ENCODE measurements around the gene FCER2.

Gene FCER2

DNA sequence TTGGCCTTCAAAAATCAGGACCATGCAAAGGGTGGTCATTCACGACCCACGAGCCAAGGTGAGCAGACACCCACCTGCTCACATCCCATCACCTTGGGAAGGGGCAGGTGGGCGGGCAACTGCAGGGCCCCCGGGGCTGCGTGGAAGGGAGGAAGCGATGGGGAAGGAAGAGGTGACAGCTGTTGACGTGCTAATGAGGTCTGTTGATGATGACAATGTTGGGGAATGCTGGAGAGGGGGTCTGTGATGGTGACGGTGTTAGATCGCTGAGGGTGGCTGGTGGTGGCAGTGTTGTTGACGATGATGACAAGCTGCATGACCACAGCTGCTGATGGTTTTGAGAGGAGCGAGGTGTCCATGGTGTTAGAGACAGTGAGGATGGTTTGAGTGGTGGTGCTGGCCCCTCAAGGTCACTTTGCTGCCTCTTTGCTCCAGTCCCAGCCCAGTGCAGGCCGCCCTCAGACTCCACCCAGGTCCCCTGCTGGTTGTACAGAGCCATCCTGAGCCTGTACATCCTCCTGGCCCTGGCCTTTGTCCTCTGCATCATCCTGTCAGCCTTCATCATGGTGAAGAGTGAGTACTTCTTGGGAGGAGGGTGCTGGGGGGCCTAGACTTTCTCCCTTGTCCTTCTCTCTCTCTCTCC, 24.1 kb downstream of the FCER2 start:
- no peak for DNase-seq (ENCODE audit: low read depth in 2 of 2)

DNA sequence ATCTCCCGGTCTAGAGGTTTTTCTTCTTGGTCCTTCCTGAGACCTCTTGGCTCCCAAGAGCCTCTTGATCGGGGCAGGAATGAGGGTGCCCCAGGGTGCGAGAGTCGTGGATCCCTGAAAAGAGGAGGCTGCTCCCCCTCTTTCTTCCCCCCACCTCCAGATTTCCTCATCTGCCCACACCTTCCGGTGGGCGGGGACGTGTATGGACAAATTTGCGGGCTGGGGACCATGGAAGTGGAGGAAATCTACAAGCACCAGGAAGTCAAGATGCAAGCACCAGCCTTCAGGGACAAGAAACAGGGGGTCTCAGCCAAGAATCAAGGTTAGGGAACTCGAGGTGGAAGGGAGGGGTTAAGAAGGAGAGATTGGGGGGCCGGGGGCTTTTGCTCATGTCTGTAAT, 25.1 kb downstream of the FCER2 start, which contains the start of gene MCEMP1:
Gene MCEMP1 (plus strand): TSS at position 237 of the 400 bp plus-strand sequence. CDS start 31 bp downstream, at position 268.
- no peak for DNase-seq (ENCODE audit: low read depth in 2 of 2)

DNA sequence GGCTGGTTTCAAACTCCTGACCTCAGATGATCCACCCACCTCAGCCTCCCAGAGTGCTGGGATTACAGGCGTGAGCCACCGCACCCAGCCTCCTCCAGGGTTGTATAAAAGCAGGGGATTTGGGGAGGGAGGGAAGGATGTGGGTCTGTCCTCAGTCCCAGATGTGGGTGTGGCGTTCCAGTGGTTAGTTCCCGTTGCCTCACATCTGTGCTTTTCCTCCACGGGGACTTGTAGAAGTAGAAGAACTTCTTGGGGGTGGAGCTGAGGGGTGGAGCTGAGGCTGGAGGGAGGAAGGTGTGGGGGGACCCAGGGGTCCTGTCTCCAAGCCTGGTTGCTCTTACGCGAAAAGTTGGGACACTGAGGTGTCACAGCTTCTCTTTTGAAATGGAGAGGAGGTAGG, 25.6 kb downstream of the FCER2 start:
- DNase-seq (ENCODE audit: low read depth in 2 of 2): no peak

DNA sequence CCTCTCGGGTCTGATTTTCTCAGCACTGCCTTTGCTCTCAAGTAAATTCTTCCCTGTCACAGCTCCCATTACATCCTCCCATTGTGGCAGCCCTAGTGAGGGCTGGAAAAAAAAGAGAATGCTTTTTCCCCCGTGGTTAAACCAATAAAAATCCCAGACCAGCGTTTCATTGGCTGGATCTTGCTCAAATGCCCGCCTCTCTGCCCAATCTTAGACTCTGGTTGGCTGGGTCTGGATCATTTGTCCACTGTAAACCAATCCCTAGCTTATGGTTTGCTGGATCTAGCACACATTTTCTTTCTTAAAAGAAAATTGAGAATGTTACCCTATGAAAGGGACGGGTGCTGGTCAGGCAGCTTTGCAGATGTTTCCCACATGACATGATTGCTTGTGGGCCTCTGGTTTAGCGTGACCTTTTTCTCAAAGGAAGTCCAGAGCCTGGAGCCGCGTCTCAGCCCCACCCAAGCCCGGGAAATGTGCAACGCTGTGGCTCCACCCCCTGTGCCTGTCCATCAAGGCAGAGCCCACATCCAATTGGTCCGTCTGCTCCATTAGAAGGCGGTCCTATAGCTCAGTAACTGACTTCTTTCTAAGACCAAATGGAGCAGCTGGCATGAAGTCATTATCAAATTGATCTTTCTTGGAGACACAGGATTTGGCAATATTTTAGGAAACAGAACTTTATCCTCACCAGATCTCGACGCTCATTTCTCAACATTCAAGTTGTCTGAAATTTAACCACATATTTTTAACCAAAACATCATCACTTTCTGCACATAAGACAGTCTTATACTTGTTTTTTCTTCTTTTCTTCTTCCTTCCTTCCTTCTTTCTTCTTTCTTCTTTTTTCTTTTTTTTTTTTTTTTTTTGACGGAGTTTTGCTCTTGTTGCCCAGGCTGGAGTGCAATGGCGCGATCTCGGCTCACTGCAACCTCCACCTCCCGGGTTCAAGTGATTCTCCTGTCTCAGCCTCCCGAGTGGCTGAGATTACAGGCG, 27.6 kb downstream of the FCER2 start:
- no peak for DNase-seq (ENCODE audit: low read depth in 2 of 2)

DNA sequence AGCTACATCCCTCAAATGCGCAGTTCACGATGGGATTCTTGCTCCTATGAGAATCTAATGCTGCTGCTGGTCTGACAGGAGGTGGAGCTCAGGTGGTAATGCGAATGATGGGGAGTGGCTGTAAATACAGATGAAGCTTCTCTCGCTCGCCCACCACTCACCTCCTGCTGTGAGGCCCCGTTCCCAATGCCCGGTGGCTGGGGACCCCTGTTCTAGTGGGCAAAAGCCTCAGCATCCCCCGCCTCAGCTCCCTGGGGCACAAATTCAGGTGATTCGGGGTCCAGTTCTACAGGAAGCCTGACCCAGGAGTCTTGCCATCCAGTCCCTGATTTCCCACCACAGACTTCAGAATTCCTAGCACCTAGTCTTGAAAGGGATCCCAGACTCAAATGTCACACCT, 29.4 kb downstream of the FCER2 start:
- DNase-seq (ENCODE audit: low read depth in 2 of 2): no peak

DNA sequence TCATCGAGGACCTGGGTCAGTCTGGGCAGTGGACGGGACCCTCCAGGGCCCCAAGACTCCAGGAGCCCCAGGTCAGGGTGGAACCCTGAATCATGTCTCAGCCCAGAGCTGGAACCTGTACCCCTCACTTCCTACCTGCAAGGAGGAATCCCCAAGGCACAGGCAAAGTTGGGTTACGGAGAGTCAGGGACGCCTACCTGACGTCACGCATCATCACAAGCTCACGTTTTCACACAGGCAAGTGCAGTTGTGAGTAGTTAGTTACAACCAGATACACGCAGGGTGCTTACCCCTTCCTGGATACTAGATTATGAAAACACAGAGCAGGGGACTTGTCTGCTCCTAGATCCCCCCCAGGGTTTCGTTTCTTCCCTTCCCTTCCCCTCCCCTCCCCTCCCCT, 31.1 kb downstream of the FCER2 start:
- no peak for DNase-seq (ENCODE audit: low read depth in 2 of 2)

DNA sequence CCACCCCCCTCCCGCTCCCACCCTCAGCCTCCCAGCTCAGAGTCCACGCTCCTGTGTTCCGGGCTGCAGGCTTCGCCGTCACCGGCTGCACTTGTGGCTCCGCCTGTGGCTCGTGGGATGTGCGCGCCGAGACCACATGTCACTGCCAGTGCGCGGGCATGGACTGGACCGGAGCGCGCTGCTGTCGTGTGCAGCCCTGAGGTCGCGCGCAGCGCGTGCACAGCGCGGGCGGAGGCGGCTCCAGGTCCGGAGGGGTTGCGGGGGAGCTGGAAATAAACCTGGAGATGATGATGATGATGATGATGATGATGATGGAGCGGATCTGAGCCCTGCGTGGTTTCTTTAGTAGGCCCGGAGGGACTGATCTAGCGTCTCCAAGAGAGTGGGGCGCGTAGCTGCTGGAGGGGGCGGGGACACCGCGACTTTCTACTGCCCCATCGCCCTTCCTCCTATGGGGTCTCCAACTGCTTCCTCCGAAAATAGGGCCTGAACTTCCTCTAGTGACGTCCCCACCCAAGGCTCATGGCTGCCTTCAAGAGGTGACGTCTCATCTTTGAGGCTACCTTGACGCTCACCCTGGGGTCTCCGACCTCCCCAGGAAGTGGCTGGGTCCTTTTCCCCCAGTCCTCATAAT, 31.7 kb downstream of the FCER2 start:
- DNase-seq (ENCODE audit: low read depth in 2 of 2): no peak

DNA sequence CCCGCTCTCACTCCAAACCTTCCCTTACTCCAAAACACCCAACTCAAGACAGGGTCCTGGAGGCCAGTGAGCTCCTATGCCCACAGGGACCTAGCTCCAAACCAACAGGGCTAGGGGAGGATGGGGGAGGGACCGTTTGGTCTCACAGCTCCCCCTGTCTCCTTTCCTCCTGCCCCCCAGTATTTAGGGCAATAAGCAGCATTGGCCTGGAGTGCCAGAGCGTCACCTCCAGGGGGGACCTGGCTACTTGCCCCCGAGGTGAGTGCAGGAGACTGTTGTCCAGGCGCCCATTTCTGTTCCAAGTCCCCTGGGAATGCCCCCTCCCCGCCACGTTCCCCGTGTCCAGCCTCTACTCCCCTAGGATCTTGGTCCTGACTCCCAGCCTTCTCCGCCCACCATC, 32.3 kb downstream of the FCER2 start:
- DNase-seq (ENCODE audit: low read depth in 2 of 2): no peak

DNA sequence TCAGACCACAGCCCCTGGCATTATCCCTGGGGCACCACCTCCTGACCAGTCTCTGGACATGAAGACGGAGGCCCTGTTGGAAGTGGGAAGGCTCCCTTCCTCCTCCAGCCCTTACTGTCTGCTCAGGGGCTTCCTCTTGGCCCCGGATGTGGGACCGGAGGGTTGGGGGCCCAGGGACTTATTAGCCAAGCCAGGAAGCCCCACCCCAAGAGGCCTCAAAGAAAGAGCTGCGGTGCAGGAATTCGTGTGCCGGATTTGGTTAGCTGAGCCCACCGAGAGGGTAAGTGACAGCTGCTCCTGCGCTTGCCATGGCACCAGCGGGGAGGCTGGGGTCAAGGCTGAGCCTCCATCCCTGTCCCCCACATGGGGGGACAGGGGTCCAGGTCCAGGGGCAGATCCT, 33.1 kb downstream of the FCER2 start, which contains the start of gene RETN:
Gene RETN (plus strand): TSS at position 208 of the 400 bp plus-strand sequence. CDS start 278 bp downstream, outside the sequence.
- no peak for DNase-seq (ENCODE audit: low read depth in 2 of 2)

DNA sequence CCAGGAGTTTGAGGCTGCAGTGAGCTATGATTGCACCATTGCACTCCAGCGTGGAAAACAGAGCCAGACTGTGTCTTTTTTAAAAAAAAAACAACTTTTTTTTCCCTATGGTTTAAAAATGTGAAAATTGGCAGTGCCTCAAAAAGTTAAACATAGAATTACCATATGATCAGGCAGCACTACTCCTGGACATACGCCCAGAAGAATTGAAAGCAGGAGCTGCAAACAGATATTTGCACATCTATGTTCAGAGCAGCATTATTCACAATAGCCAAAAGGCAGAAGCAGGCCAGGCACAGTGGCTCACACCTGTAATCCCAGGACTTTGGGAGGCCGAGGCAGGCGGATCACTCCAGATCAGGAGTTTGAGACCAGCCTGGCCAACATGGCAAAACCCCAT, 36.9 kb downstream of the FCER2 start:
- peak; percentile 55 to 57 for DNase-seq (ENCODE audit: low read depth in 2 of 2)

DNA sequence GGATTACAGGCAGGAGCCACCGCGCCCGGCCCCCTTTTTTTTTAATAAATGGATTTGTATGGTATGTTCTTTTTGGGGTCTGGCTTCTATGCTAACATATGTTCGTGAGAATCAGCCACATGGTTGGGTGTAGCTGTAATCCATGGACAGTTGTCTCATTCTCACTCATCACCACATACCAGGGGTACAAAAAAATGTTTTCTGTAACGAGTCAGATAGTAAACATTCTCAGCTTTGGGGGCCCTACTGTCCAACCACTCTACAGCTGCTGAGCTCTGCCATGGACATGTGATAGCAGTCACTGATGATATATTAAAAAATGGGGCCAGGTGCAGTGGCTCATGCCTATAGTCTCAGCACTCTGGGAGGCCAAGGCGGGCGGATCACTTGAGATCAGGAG, 38.2 kb downstream of the FCER2 start:
- no peak for DNase-seq (ENCODE audit: low read depth in 2 of 2)

DNA sequence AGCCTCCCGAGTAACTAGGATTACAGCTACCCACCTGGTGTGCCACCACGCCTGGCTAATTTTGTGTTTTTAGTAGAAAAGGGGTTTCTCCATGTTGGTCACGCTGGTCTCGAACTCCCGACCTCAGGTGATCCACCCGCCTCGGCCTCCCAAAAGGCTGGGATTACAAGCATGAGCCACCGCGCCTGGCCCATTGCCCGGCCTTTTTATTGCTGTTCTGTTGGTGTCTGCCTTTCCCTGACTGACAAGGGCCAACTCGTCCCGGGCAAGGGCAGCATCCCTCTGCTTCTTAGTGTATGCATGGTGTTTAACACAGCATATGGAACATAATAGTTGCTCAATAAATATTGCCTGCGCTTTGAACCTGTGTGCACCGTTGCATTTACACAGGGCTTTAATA, 39.3 kb downstream of the FCER2 start:
- DNase-seq (ENCODE audit: low read depth in 2 of 2): no peak

DNA sequence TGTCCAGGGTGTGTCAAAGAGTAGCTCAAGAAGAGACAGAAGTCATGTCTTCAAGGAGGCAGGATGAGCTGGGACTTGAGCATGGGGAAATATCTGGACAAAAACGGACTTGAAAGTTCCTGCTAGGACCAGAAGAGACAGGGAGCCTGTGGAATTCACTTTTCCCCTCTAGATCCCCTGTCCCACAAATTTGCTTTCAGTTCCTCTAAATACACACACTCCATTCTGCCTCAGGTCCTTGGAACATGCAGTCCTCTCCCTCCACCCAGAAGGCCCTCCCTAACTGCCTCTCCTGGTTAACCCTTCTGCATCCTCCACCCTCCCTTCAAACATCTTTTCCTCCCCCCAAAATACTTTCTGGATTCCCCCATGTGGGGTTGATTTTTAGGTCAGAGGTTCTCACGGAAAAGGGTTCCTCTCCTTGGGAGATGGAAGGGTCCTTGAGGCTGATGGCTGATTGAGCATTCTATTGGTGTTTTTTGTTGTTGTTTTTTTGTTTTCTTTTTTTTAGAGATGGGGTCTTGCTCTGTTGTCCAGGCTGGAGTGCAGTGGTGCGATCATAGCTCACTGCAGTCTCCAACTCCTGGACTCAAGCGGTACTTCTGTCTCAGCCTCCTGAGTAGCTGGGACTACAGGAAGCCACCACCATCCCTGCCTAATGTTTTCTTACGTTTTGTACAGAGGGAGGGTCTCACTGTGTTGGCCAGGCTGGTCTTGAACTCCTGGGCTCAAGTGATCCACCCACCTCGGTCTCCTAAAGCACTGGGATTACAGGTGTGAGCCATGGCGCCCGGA, 40.0 kb downstream of the FCER2 start:
- DNase-seq (ENCODE audit: low read depth in 2 of 2): no peak

DNA sequence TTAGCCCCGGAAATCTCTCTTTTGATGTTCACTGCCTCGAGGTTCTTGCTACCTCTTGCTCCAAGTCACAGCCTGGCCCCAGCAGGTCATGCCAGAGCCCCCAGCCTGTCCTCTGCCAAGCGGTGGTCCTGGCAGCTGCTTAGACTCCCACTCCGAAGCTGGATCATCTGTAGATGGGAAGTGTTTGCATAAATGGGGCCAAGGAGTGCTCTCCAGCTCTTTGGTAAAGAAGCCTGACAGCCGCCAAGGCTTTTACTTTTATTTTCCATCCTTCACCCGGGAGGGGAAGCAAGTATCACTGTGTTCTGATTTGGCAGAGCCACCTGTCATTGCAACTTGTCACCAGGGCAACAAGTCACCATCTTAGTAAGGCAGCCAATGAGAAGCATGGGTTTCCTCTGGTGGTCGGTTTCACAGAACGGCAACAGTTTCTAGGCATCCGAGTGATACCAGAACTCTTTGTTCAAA, 43.7 kb downstream of the FCER2 start:
- DNase-seq (ENCODE audit: low read depth in 2 of 2): no peak

DNA sequence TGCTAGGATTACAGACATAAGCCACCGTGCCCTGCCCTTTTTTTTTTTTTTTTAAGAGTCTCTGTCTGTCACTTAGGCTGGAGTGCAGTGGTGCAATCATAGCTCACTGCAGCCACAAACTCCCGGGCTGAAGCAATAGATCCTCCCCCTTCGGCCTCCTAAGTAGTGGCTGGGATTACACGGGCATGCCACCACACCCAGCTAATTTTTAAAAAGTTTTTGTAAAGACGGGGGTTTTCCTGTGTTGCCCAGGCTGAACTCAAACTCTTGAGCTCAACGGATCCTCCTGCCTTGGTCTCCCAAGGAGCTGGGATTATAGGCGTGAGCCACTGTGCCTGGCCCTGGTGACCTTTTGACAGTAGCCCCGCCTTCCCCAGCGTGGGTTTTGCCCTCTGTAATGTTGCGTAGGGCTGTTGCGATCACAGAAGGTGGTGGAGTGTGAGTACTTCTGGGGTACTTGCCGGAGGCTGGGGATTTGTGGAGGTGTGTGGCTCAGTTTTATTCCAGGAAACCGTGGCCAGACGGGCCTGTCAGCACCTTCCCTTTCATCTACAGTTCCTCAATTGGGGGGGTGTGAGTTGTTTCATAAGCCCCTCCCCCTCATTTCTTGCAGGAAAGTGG, 44.7 kb downstream of the FCER2 start:
- no peak for DNase-seq (ENCODE audit: low read depth in 2 of 2)

DNA sequence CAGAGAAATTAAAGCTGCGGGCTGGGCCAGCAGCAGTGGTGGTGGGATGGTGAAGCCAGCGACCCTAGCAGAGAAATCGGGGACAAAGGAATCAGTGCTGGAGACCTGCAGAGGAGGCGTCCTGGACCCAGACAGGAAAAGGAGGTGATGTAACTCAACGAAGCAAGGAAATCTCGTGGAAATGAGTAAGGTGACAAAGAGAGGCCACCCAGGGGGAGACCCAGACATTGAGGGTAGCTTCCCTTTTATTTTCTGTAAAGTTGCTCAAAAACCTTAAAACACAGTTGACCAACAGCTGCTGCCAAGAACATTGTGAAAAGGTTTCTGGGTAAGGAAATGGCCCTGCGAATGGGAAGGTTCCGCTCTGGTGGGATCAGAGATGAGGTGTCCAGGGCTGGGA, 46.4 kb downstream of the FCER2 start:
- no peak for DNase-seq (ENCODE audit: low read depth in 2 of 2)

DNA sequence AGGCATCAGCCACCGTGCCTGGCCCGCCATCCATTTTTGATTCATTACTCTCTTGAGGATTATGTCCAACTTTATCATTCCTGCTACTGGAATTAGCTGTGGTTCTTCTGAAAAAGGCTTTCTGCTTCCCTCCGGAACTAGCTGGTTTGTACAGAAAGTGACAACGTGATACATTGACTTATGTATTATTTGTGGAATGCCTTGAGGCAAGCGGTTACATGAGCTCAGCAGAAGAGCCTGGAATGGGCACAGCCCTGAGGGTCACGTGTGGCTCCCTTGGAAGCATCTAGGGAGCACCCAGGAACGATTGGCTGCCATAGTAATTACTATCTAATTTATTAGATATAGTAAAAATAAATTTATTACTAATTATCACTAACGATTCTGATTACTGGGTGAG, 47.5 kb downstream of the FCER2 start:
- no peak for DNase-seq (ENCODE audit: low read depth in 2 of 2)

DNA sequence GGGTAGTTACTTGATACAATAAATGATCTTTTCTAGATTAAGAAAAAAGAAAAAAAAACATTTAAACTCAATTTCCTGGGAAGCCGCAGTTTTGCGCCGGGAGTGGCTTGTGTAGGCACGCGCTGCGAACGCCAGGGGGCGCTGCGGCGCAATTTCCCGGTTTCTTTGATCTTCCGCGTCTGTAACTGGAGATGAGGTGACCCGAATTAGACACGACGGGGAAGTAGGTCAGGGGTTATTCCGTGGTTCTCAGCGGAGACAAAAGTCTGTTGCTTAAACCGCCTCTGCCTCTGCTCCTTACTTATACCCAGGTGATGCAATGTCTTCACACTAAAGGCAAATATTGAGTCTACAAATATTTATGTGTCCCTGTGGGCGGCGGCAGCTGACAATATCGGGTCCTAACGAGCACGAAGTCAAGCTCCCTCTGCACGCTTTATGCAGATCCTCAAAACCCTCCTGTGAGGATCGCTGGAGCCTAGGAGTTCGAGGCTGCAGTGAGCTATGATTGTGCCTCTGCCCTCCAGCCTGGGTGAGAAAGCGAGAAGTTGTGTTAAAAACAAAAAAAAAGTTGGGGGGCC, 49.8 kb downstream of the FCER2 start:
- peak; percentile 27 to 29 for DNase-seq (ENCODE audit: low read depth in 2 of 2)

DNA sequence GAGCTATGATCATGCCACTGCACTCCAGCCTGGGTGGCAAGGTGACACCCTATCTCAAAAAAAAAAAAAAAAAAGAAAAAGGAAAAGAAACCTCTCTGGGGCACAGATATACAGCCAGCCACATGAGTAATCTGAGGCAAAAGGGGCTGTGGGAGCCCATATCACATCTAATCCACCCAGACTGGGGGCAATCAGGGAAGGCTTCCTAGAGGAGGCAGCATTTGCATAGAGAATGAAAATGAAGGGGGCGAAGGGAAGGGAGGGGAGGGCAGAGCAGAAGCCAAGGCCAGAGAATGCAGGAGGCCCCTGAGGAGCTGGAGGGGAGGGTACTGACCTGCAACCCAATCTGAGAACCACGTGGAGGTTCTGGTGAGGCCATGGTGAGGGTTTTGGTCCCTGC, 51.8 kb downstream of the FCER2 start:
- DNase-seq (ENCODE audit: low read depth in 2 of 2): no peak

DNA sequence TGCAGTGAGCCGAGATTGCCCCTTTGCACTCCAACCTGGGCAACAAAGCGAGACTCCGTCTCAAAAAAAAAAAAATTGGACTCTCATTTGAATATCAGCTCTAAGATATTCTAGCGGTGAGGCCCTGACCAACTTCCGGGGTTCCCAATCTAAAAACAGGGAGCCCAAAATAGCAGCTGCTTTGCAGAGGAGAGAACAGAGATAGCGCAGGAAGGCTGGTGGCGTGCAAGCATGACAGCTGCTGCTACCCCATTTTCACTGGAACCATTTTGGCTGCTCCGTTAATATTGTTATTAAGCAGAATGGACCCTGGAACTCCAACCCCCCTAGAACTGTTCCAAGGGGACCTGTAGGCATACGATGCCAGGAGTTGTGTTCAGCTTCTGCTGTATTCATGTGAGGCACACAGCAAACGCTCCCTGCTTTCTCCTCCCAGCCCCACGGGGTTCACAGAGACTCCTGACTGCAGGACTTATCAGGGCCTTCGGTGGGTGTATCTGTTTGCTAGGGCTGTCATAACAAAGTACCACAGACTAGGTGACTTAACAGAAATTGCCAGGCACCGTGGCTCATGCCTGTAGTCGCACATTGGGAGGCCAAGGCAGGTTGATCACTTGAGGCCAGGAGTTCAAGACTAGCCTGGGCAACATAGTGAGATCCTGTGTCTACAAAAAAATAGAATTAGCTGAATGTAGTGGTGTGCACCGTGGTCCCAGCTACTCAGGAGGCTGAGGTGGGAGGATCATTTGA, 53.5 kb downstream of the FCER2 start:
- DNase-seq (ENCODE audit: low read depth in 2 of 2): no peak

All from fibroblast of skin of left quadriceps (primary cell).